ENCODE data around the gene AP2A1. TPM values are rescaled to one million over a fixed set of nuclear protein-coding genes. Genes with fewer than 3 reads are reported as not detected.
A peak's percentile ranks its signal among the peaks of the same experiment; 100 is the strongest.

Gene AP2A1
- total RNA-seq, 1 experiment from 2014 or later: 107 TPM

DNA sequence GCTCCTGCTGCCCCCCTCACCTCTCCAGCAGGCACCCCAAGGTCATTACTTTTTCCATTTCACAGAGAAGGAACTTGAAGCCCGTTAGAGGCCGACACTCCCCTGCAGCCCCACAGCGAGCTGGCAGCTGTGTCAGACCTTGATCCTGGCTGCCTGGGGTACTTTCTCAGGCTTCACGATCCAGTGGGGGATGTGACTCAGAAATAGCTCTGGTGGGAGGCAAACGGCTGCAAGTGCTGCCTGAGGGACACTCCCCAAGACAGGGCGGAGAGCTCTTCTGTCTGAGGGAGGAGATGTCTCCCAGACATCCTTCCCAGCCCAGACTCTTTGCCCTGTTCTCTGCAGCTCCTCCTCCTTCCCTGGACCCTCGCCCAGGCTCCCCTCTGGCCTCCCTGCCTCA is 8.5 kb upstream of the AP2A1 start:
- Mint-ChIP-seq H3K9me3 (ENCODE audit: unreplicated experiment) (peaks cover 12% of the 10 kb centered on the region), H3K27ac (ENCODE audit: unreplicated experiment) (no peak overlapping the region), H3K4me3 (ENCODE audit: unreplicated experiment) (no peak overlapping the region), H3K27me3 (ENCODE audit: insufficient read depth, unreplicated experiment) (no peaks in the 10 kb centered on the region), H3K36me3 (ENCODE audit: insufficient read depth, unreplicated experiment) (peaks cover 14% of the 10 kb centered on the region), H3K4me1 (ENCODE audit: low read depth, unreplicated experiment) (peaks cover 7% of the 10 kb centered on the region)
- ChIA-PET CTCF (no interaction called here), POLR2A (no interaction called here)
- intact Hi-C loops (cut with micrococcal nuclease; ENCODE audit: unreplicated experiment): no loop called here
- no peaks in the 10 kb centered on the region for H3K27me3 ChIP-seq (replicated peaks; ENCODE audit: control insufficient read depth, insufficient read depth, low read length)
- no peak for DNase-seq
- TF ChIP-seq, protein P1, sequence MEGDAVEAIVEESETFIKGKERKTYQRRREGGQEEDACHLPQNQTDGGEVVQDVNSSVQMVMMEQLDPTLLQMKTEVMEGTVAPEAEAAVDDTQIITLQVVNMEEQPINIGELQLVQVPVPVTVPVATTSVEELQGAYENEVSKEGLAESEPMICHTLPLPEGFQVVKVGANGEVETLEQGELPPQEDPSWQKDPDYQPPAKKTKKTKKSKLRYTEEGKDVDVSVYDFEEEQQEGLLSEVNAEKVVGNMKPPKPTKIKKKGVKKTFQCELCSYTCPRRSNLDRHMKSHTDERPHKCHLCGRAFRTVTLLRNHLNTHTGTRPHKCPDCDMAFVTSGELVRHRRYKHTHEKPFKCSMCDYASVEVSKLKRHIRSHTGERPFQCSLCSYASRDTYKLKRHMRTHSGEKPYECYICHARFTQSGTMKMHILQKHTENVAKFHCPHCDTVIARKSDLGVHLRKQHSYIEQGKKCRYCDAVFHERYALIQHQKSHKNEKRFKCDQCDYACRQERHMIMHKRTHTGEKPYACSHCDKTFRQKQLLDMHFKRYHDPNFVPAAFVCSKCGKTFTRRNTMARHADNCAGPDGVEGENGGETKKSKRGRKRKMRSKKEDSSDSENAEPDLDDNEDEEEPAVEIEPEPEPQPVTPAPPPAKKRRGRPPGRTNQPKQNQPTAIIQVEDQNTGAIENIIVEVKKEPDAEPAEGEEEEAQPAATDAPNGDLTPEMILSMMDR (IDR thresholded peaks at IDR 0.05; ENCODE audit: insufficient read depth in 1 of 2, low read depth in 1 of 2, low read length in 1 of 2, severe bottlenecking in 1 of 2, unreplicated experiment in 1 of 2): no peak
- H3K9me3 ChIP-seq: peaks cover 9% of the 10 kb centered on the region
- H3K4me3 ChIP-seq (ENCODE audit: low read depth, low read length): no peak overlapping the region
- no TSS peak for BruUV-seq (replicated peaks)
- no peaks in the 10 kb centered on the region for H3K4me1 ChIP-seq
- H3K36me3 ChIP-seq (ENCODE audit: control insufficient read depth, insufficient read depth, low read length): no peaks in the 10 kb centered on the region

DNA sequence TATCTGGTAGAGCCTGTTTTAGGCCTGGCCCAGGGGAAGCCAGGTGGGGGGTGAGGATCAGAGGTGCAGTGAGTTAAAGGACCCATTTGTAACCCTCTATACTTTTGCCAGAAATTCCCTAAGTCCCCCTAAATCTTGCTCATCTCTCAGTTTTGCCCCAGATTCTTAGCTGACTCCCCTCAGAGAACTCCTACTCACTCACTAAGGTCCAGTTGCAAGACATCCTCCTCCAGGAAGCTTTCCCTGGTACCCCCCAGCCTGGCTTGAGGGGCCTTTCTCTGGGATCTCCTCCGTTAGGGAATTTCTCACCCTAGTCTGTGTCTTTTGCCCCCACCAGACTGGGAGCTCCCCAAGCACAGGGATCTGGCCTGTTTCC is 5.6 kb upstream of the AP2A1 start:
- ChIA-PET POLR2A (no interaction called here), CTCF (no interaction called here)
- Mint-ChIP-seq H3K4me3 (ENCODE audit: unreplicated experiment) (no peak overlapping the region), H3K9me3 (ENCODE audit: unreplicated experiment) (no peaks in the 10 kb centered on the region), H3K4me1 (ENCODE audit: low read depth, unreplicated experiment) (peaks cover 12% of the 10 kb centered on the region), H3K36me3 (ENCODE audit: insufficient read depth, unreplicated experiment) (peaks cover 18% of the 10 kb centered on the region), H3K27me3 (ENCODE audit: insufficient read depth, unreplicated experiment) (no peaks in the 10 kb centered on the region), H3K27ac (ENCODE audit: unreplicated experiment) (peak overlapping the region; percentile 51)
- Histone ChIP-seq H3K4me3 (ENCODE audit: low read depth, low read length) (no peak overlapping the region), H3K36me3 (ENCODE audit: control insufficient read depth, insufficient read depth, low read length) (no peaks in the 10 kb centered on the region), H3K4me1 (peaks cover 12% of the 10 kb centered on the region), H3K9me3 (no peaks in the 10 kb centered on the region; the same call in 1 of the 2 replicates), H3K27me3 (replicated peaks; ENCODE audit: control insufficient read depth, insufficient read depth, low read length) (no peaks in the 10 kb centered on the region)
- DNase-seq: no peak
- TF ChIP-seq, protein P1 (IDR thresholded peaks at IDR 0.05; ENCODE audit: insufficient read depth in 1 of 2, low read depth in 1 of 2, low read length in 1 of 2, severe bottlenecking in 1 of 2, unreplicated experiment in 1 of 2): no peak
- intact Hi-C loops (cut with micrococcal nuclease; ENCODE audit: unreplicated experiment): no loop called here
- BruUV-seq (replicated peaks): no TSS peak

DNA sequence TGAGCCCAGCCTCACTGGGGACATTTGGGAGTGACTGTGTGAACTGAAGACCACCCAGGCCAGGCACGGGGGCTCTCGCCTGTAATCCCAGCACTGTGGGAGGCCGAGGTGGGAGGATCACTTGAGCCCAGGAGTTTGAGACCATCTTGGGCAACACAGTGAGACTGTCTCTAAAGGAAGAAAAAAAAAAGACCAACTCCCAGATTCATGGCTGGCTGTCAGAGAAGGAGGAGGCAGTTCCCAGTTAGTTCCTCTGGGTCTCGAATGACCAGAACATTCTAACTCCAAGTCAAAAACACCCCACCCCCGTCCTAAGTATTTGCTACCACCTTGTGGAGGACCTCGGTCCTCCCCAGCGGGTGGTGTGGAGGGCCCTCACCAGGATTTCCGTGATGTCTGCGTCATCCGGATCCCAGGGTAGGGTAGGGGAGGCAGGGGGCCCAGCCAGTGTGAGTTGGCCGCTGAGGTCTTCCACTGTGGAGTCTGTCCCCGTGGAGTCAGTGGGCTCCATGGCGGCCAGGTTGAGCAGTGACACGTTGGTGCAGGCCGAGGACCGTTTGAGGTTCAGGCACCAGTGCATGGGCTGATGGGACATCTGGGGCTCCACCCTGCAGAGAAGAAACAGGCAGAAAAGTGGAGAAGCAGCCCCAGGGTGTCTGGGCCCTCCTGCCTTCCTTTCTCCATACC is 5.0 kb upstream of the AP2A1 start:
- H3K4me3 ChIP-seq (ENCODE audit: low read depth, low read length): no peak overlapping the region
- Mint-ChIP-seq H3K27ac (ENCODE audit: unreplicated experiment) (peak overlapping the region; percentile 51), H3K27me3 (ENCODE audit: insufficient read depth, unreplicated experiment) (no peaks in the 10 kb centered on the region), H3K36me3 (ENCODE audit: insufficient read depth, unreplicated experiment) (peaks cover 23% of the 10 kb centered on the region), H3K4me1 (ENCODE audit: low read depth, unreplicated experiment) (peaks cover 12% of the 10 kb centered on the region), H3K4me3 (ENCODE audit: unreplicated experiment) (no peak overlapping the region), H3K9me3 (ENCODE audit: unreplicated experiment) (no peaks in the 10 kb centered on the region)
- BruUV-seq (replicated peaks): no TSS peak
- intact Hi-C loops (cut with micrococcal nuclease; ENCODE audit: unreplicated experiment): no loop called here
- H3K36me3 ChIP-seq (ENCODE audit: control insufficient read depth, insufficient read depth, low read length): no peaks in the 10 kb centered on the region
- CTCF ChIA-PET: no interaction called here
- H3K9me3 ChIP-seq: no peaks in the 10 kb centered on the region
- peaks cover 12% of the 10 kb centered on the region for H3K4me1 ChIP-seq
- POLR2A ChIA-PET: no interaction called here
- TF ChIP-seq, protein P1 (IDR thresholded peaks at IDR 0.05; ENCODE audit: insufficient read depth in 1 of 2, low read depth in 1 of 2, low read length in 1 of 2, severe bottlenecking in 1 of 2, unreplicated experiment in 1 of 2): peak in 1 of 2 experiments; percentile 20
- DNase-seq: peak in 1 of 2 experiments; percentile 65
- H3K27me3 ChIP-seq (replicated peaks; ENCODE audit: control insufficient read depth, insufficient read depth, low read length): no peaks in the 10 kb centered on the region
